Liver (tissue), 9 donors: Measurements from ENCODE around the gene C10orf143. TPM values are rescaled to one million over a fixed set of nuclear protein-coding genes. Genes with fewer than 3 reads are reported as not detected.

Experiments
- DNase-seq: peaks from one replicate; pipeline ENCODE4 v3.0.0-alpha.2; 2017; ENCODE audit warnings: low spot score
- H3K27ac ChIP-seq, 2 donors: one replicate each; pipeline ENCODE4 v1.7.0; 2013; ENCODE audit warnings: inconsistent platforms in 2 of 2, low read length in 2 of 2, control low read depth in 1 of 2, low read depth in 1 of 2, mild to moderate bottlenecking in 1 of 2
- H3K27me3 ChIP-seq, 4 donors: one replicate each; pipeline versions ENCODE4 v1.6.1 to v1.7.0; 2013; ENCODE audit warnings: low read length in 3 of 4, inconsistent platforms in 1 of 4, mild to moderate bottlenecking in 1 of 4, moderate library complexity in 1 of 4; ENCODE audit not compliant: control insufficient read depth in 4 of 4, insufficient read depth in 4 of 4
- H3K36me3 ChIP-seq, 4 donors: one replicate each; pipeline versions ENCODE4 v1.6.1 to v1.7.0; 2013; ENCODE audit warnings: low read length in 3 of 4, mild to moderate bottlenecking in 3 of 4, low read depth in 1 of 4, moderate library complexity in 1 of 4; ENCODE audit not compliant: control insufficient read depth in 4 of 4, insufficient read depth in 3 of 4
- H3K4me1 ChIP-seq, 4 donors: one replicate each; pipeline versions ENCODE4 v1.6.1 to v1.7.0; 2013; ENCODE audit warnings: low read length in 3 of 4, mild to moderate bottlenecking in 3 of 4, moderate library complexity in 1 of 4; ENCODE audit not compliant: control insufficient read depth in 4 of 4, insufficient read depth in 4 of 4
- H3K4me3 ChIP-seq, 3 donors: one replicate each; pipeline versions ENCODE4 v1.6.1 to v1.7.0; 2013; ENCODE audit warnings: low read length in 3 of 3, control low read depth in 1 of 3, low read depth in 1 of 3, mild to moderate bottlenecking in 1 of 3
- H3K9ac ChIP-seq, 2 donors: one replicate each; pipeline ENCODE4 v1.7.0; 2013; ENCODE audit warnings: low read length in 2 of 2, mild to moderate bottlenecking in 2 of 2, moderate library complexity in 2 of 2, control low read depth in 1 of 2, low read depth in 1 of 2
- H3K9me3 ChIP-seq, 4 donors: one replicate each; pipeline versions ENCODE4 v1.6.1 to v1.7.0; 2013; ENCODE audit warnings: low read length in 3 of 4; ENCODE audit not compliant: control insufficient read depth in 4 of 4
- EGR1 ChIP-seq, 2 donors: IDR thresholded peaks; 2 replicates each; pipeline ENCODE4 v1.6.1; 2016 to 2018; ENCODE audit warnings: antibody characterized with exemption in 2 of 2, low read depth in 2 of 2
- FOXA2 ChIP-seq: IDR thresholded peaks from 2 replicates; pipeline ENCODE4 v1.6.1; 2016; ENCODE audit warnings: antibody characterized with exemption
- GABPA ChIP-seq, 2 donors: IDR thresholded peaks in 1 of 2; conservative IDR thresholded peaks in 1 of 2; 2 replicates each; pipeline ENCODE4 v1.6.1; 2016; ENCODE audit warnings: antibody characterized with exemption in 2 of 2, mild to moderate bottlenecking in 1 of 2, moderate library complexity in 1 of 2
- NR2F2 ChIP-seq: IDR thresholded peaks from 2 replicates; pipeline ENCODE4 v1.6.1; 2016; ENCODE audit warnings: antibody characterized with exemption
- RXRA ChIP-seq, 2 donors: IDR thresholded peaks; 2 replicates each; pipeline ENCODE4 v1.6.1; 2017 to 2018; ENCODE audit warnings: antibody characterized with exemption in 2 of 2, mild to moderate bottlenecking in 1 of 2
- TAF1 ChIP-seq: conservative IDR thresholded peaks from 2 replicates; pipeline ENCODE4 v1.6.1; 2016; ENCODE audit warnings: antibody characterized with exemption, mild to moderate bottlenecking
- YY1 ChIP-seq: IDR thresholded peaks from 2 replicates; pipeline ENCODE4 v1.6.1; 2016; ENCODE audit warnings: antibody characterized with exemption, mild to moderate bottlenecking
- WGBS: extraction: QIAGEN DNeasy Blood & Tissue Kit; methylation state at CpG from one replicate; pipeline ENCODE4 v1.1.7; 2013; 5-methylcytosine and 5-hydroxymethylcytosine counted together
- polyA plus RNA-seq, 2 donors: library from polyadenylated mRNA; stranded (reverse) in 1 of 2; unstranded in 1 of 2; fragments of 200-250 nt in 1 of 2; fragments of >200 nt in 1 of 2; fragmentation: Nextera tagmentation in 1 of 2; extraction: Ambion mirVana in 1 of 2; gene quantifications; one replicate each; pipeline versions ENCODE4 v1.2.1 to v1.2.3, GENCODE V29; 2013 to 2015
- total RNA-seq, 2 donors: library from RNA; depleted of rRNA; stranded (reverse); fragments of >200 nt; gene quantifications; one replicate each; pipeline ENCODE4 v1.2.3, GENCODE V29; 2014
- TF ChIP-seq, protein P1 (sequence below): IDR thresholded peaks from 2 replicates; pipeline ENCODE4 v1.6.1; 2016; ENCODE audit warnings: antibody characterized with exemption, mild to moderate bottlenecking
- donor health status: healthy.
- donor health status: healthy.
- donor health status: healthy.
- donor health status: healthy.
- donor health status: healthy.

C10orf143 gene
- total and polyA plus RNA-seq, 4 donors, result 0.14 to 2.7 (median 1.2) TPM

DNA sequence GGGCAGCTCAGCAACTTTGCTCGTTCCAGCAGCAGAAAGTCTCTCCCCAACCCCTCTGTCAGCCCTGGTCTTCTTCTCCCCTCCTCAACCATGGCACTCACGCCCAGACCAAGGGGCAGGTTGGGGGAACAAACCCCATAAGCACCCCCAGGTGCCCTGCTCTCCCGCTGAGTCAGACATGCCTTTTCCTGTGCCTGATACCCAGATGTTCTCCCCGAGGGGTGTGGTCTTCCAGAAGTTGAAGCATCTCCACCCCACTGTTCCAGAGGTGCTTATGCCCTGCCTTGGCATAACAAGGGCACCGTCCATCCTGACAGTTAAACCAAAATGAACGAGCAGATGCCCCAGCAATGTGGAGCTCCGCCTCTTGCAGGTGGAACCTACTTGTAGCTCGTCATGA, 67.1 kb downstream of the C10orf143 start:
- no peaks in the 10 kb centered on the region for H3K9me3 ChIP-seq
- DNase-seq, result no peak
- TF ChIP-seq YY1 (no peak), FOXA2 (no peak)
- TF ChIP-seq, protein P1, sequence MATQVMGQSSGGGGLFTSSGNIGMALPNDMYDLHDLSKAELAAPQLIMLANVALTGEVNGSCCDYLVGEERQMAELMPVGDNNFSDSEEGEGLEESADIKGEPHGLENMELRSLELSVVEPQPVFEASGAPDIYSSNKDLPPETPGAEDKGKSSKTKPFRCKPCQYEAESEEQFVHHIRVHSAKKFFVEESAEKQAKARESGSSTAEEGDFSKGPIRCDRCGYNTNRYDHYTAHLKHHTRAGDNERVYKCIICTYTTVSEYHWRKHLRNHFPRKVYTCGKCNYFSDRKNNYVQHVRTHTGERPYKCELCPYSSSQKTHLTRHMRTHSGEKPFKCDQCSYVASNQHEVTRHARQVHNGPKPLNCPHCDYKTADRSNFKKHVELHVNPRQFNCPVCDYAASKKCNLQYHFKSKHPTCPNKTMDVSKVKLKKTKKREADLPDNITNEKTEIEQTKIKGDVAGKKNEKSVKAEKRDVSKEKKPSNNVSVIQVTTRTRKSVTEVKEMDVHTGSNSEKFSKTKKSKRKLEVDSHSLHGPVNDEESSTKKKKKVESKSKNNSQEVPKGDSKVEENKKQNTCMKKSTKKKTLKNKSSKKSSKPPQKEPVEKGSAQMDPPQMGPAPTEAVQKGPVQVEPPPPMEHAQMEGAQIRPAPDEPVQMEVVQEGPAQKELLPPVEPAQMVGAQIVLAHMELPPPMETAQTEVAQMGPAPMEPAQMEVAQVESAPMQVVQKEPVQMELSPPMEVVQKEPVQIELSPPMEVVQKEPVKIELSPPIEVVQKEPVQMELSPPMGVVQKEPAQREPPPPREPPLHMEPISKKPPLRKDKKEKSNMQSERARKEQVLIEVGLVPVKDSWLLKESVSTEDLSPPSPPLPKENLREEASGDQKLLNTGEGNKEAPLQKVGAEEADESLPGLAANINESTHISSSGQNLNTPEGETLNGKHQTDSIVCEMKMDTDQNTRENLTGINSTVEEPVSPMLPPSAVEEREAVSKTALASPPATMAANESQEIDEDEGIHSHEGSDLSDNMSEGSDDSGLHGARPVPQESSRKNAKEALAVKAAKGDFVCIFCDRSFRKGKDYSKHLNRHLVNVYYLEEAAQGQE, result no peak
- no peak overlapping the region for H3K4me3 ChIP-seq
- no peak overlapping the region for H3K27ac ChIP-seq
- peaks cover 0 to 5% (median 0%) of the 10 kb centered on the region in 4 donors for H3K27me3 ChIP-seq
- 70% methylated on average over 8 of the region's 8 CpGs for WGBS
- no peaks in the 10 kb centered on the region for H3K36me3 ChIP-seq
- H3K9ac ChIP-seq, result no peak overlapping the region
- H3K4me1 ChIP-seq, result no peaks in the 10 kb centered on the region

DNA sequence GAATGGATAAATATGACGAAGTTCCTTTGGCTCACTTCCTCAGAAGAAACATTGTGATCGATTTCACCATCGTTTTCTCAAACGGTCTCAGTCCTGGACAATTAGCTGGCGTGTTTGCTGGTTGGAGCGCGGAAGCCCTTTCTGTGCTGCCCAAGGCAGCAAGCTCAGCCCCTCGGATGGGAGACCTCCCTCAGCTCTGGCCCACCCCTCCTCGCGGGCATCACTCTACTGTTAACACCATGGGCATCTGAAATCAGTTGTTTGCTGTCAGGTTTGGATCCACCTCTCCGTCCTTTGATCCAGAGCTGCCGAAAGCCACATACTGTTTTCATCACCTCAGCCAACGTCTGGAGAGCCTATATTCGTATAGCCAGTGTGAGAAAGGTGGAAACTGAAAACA, 68.2 kb downstream of the C10orf143 start:
- Histone ChIP-seq H3K9ac (no peak overlapping the region), H3K4me3 (no peak overlapping the region)
- 56% methylated on average over 14 of the region's 14 CpGs for WGBS

More for the DNA sequence above, 68.2 kb downstream of the C10orf143 start:
- Histone ChIP-seq H3K36me3 (no peaks in the 10 kb centered on the region), H3K4me1 (no peaks in the 10 kb centered on the region), H3K27me3 (peaks cover 0 to 5% (median 0%) of the 10 kb centered on the region in 4 donors), H3K27ac (no peak overlapping the region), H3K9me3 (no peaks in the 10 kb centered on the region)
- no peak for DNase-seq
- TF ChIP-seq RXRA (IDR thresholded peaks at IDR 0.05) (no peak), TAF1 (no peak), YY1 (no peak), NR2F2 (no peak), EGR1 (IDR thresholded peaks at IDR 0.05; ENCODE audit: low read depth in 2 of 2) (no peak), GABPA (IDR thresholded peaks at IDR 0.05 in 1 of 2, conservative IDR thresholded peaks at IDR 0.05 in 1 of 2) (no peak)
- TF ChIP-seq, protein P1, result no peak
